SK-N-SH (cell line): ENCODE results near the gene ABCA10. TPM values are rescaled to one million over a fixed set of nuclear protein-coding genes. Genes with fewer than 3 reads are reported as not detected.

Source experiments
- CTCF ChIA-PET: fragments of 300-600, 350-600 bp; formaldehyde crosslinking; extraction: SDS; loops from one replicate; lab custom pipeline; 2021; lab: Yijun Ruan, JAX
- POLR2A ChIA-PET: fragments of 350-600 bp; sonication (Branson Sonifier 250); formaldehyde crosslinking; extraction: SDS; loops from one replicate; lab custom pipeline; 2020; ENCODE audit warnings: antibody characterized with exemption, inconsistent platforms; lab: Yijun Ruan, JAX
- DNase-seq: peaks from one replicate; pipeline ENCODE4 v3.0.0; 2012
- H2AFZ ChIP-seq: fragments of 200-600 bp; sonication (generic); 2 replicates; pipeline ENCODE4 v1.8.1; 2016; ENCODE audit warnings: antibody characterized with exemption, mild to moderate bottlenecking, low read depth
- H3F3A ChIP-seq: fragments of 200-600 bp; sonication (generic); replicated peaks from 2 replicates; pipeline ENCODE3; 2016; ENCODE audit warnings: antibody characterized with exemption, mild to moderate bottlenecking; ENCODE audit not compliant: insufficient read depth
- H3K27ac ChIP-seq, 2 experiments: fragments of 200-500 bp in 1 of 2; fragments of 200-600 bp in 1 of 2; sonication (Bioruptor generic) in 1 of 2; sonication (generic), shearing (Covaris generic) in 1 of 2; 2 replicates each; pipeline versions ENCODE4 v1.5.1 to v1.6.1; 2014 to 2016; ENCODE audit warnings: low read depth in 2 of 2, inconsistent platforms in 1 of 2, low read length in 1 of 2, mild to moderate bottlenecking in 1 of 2, mixed read lengths in 1 of 2
- H3K27me3 ChIP-seq: fragments of 200-600 bp; sonication (generic), shearing (Covaris generic); 2 replicates; pipeline ENCODE4 v1.6.1; 2016; ENCODE audit warnings: mixed run types; ENCODE audit not compliant: insufficient read depth
- H3K36me3 ChIP-seq, 2 experiments: fragments of 200-500 bp in 1 of 2; fragments of 200-600 bp in 1 of 2; sonication (Bioruptor generic) in 1 of 2; sonication (generic) in 1 of 2; replicated peaks in 1 of 2; 2 replicates each; pipeline versions ENCODE3 to v1.5.1; 2014 to 2016; ENCODE audit warnings: low read length in 1 of 2, mild to moderate bottlenecking in 1 of 2; ENCODE audit not compliant: insufficient read depth in 2 of 2, control insufficient read depth in 1 of 2
- H3K4me1 ChIP-seq, 2 experiments: fragments of 200-500 bp in 1 of 2; fragments of 200-600 bp in 1 of 2; sonication (Bioruptor generic) in 1 of 2; sonication (generic), shearing (Covaris generic) in 1 of 2; 2 replicates each; pipeline versions ENCODE4 v1.5.1 to v1.6.1; 2014 to 2016; ENCODE audit warnings: low read depth in 1 of 2, low read length in 1 of 2, mixed run types in 1 of 2; ENCODE audit not compliant: insufficient read depth in 2 of 2, control insufficient read depth in 1 of 2
- H3K4me2 ChIP-seq: fragments of 200-600 bp; sonication (generic), shearing (Covaris generic); 2 replicates; pipeline ENCODE4 v1.6.1; 2017; ENCODE audit warnings: mixed run types
- H3K4me3 ChIP-seq, 2 experiments: fragments of 200-500 bp in 1 of 2; fragments of 200-600 bp in 1 of 2; sonication (Bioruptor generic) in 1 of 2; sonication (generic), shearing (Covaris generic) in 1 of 2; 2 replicates each; pipeline versions ENCODE4 v1.5.1 to v1.8.1; 2014 to 2016; ENCODE audit warnings: low read depth in 2 of 2, inconsistent platforms in 1 of 2, low read length in 1 of 2, mild to moderate bottlenecking in 1 of 2, mixed read lengths in 1 of 2, moderate library complexity in 1 of 2
- H3K79me2 ChIP-seq: fragments of 200-600 bp; sonication (generic); 2 replicates; pipeline ENCODE4 v1.8.1; 2017; ENCODE audit warnings: mild to moderate bottlenecking; ENCODE audit not compliant: insufficient read depth
- H3K9ac ChIP-seq: fragments of 200-600 bp; sonication (generic); 2 replicates; pipeline ENCODE4 v1.6.1; 2017; ENCODE audit warnings: mixed run types
- H3K9me2 ChIP-seq: fragments of 200-600 bp; sonication (generic); 2 replicates; pipeline ENCODE4 v1.6.1; 2017; ENCODE audit warnings: mixed run types
- H3K9me3 ChIP-seq: fragments of 200-600 bp; sonication (generic); 2 replicates; pipeline ENCODE4 v1.6.1; 2017; ENCODE audit warnings: mixed run types, mild to moderate bottlenecking, moderate library complexity
- H4K20me1 ChIP-seq: fragments of 200-600 bp; sonication (generic); 2 replicates; pipeline ENCODE4 v1.6.1; 2017; ENCODE audit warnings: mild to moderate bottlenecking, mixed run types; ENCODE audit not compliant: insufficient read depth
- CHD2 ChIP-seq: fragments of 150-350 bp; IDR thresholded peaks from 2 replicates; pipeline ENCODE4 v1.6.1; 2018; ENCODE audit warnings: low read length; ENCODE audit not compliant: partially characterized antibody
- ELF1 ChIP-seq: IDR thresholded peaks from 2 replicates; pipeline ENCODE4 v1.4.0; 2012
- EP300 ChIP-seq, 2 experiments: IDR thresholded peaks; 2 replicates each; pipeline versions ENCODE4 v1.4.0 to v1.6.1; 2012; ENCODE audit warnings: borderline replicate concordance in 1 of 2, low read depth in 1 of 2, low read length in 1 of 2
- FOSL2 ChIP-seq: IDR thresholded peaks from 2 replicates; pipeline ENCODE4 v1.4.0; 2012; ENCODE audit warnings: low read depth, mild to moderate bottlenecking, moderate library complexity, borderline replicate concordance
- FOXJ3 ChIP-seq: sonication (generic); formaldehyde crosslinking; IDR thresholded peaks from 2 replicates; pipeline ENCODE4 v1.5.1; 2020; ENCODE audit warnings: mild to moderate bottlenecking, missing genetic modification reagents
- FOXM1 ChIP-seq: IDR thresholded peaks from 2 replicates; pipeline ENCODE4 v1.4.0; 2012; ENCODE audit warnings: low read depth, mild to moderate bottlenecking
- GATA2 ChIP-seq: sonication (generic); formaldehyde crosslinking; IDR thresholded peaks from 2 replicates; pipeline ENCODE4 v1.5.0; 2020; ENCODE audit warnings: mild to moderate bottlenecking, missing genetic modification reagents
- NFIC ChIP-seq: IDR thresholded peaks from 2 replicates; pipeline ENCODE4 v1.4.0; 2012; ENCODE audit warnings: borderline replicate concordance
- NRF1 ChIP-seq: IDR thresholded peaks from 2 replicates; pipeline ENCODE4 v1.6.1; 2012; ENCODE audit warnings: low read depth, mild to moderate bottlenecking, low read length
- POLR2AphosphoS5 ChIP-seq: IDR thresholded peaks from 2 replicates; pipeline ENCODE4 v1.6.1; 2012; ENCODE audit warnings: low read depth, low read length
- RFX5 ChIP-seq: IDR thresholded peaks from 2 replicates; pipeline ENCODE4 v1.6.1; 2012; ENCODE audit warnings: mild to moderate bottlenecking, improper control_type of control experiment, low read length
- TEAD4 ChIP-seq: IDR thresholded peaks from 2 replicates; pipeline ENCODE4 v1.4.0; 2012; ENCODE audit warnings: mild to moderate bottlenecking, borderline replicate concordance; ENCODE audit not compliant: insufficient read depth
- WGBS: methylation state at CpG from one replicate; pipeline ENCODE4 v1.1.6; 2017; ENCODE audit warnings: low lambda C conversion rate; 5-methylcytosine and 5-hydroxymethylcytosine counted together
- polyA plus RNA-seq, 3 experiments: library from polyadenylated mRNA; depleted of rRNA; stranded (reverse); fragments of >200 nt; gene quantifications; 2 replicates each; pipeline ENCODE4 v1.2.3, GENCODE V29; 2012
- TF ChIP-seq, protein P1 (sequence below): fragments of 150-350 bp; IDR thresholded peaks from 2 replicates; pipeline ENCODE4 v1.6.1; 2017; ENCODE audit warnings: antibody characterized with exemption, low read length, low read depth, borderline replicate concordance
- TF ChIP-seq, protein P2 (sequence below): IDR thresholded peaks from 2 replicates; pipeline ENCODE4; 2012
- TF ChIP-seq, protein P3 (sequence below): IDR thresholded peaks from 2 replicates; pipeline ENCODE4 v1.4.0; 2012; ENCODE audit warnings: low read depth, borderline replicate concordance
- TF ChIP-seq, protein P4 (sequence below): IDR thresholded peaks from 2 replicates; pipeline ENCODE4 v1.4.0; 2012; ENCODE audit warnings: low read depth, borderline replicate concordance
- TF ChIP-seq, protein P5 (sequence below): fragments of 150-350 bp; IDR thresholded peaks from 2 replicates; pipeline ENCODE4 v1.6.1; 2016; ENCODE audit warnings: mild to moderate bottlenecking, low read depth, low read length

The ABCA10 gene
- polyA plus RNA-seq, 1 of the 3 experiments (the other 2 are of a cell fraction), result 0.07 TPM

DNA sequence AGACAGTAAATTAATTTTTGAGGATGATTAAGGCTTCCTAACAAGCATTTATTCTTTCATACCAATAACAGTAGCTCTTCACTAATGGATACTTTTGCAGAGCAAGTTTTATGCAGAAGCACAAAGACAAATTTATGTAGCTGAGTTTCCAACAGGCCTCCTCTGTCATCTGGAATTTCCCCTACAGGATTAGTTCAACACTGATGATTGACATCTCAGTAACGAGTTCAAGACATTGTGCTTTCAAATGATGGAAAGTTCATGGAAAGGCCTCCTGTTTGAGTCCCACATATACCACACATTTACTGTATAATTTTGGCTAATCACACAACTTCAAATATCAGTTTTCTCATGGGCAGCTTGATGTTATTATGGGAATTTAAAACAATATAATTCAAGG is 40.6 kb downstream of the ABCA10 start:
- Histone ChIP-seq H3K27me3 (no peaks in the 10 kb centered on the region), H3K27ac (no peak overlapping the region), H3K9ac (no peak overlapping the region), H3K4me3 (no peak overlapping the region), H3K36me3 (no peaks in the 10 kb centered on the region), H3K9me2 (no peaks in the 10 kb centered on the region), H3F3A (no peaks in the 10 kb centered on the region), H2AFZ (no peak overlapping the region), H4K20me1 (no peaks in the 10 kb centered on the region), H3K9me3 (no peaks in the 10 kb centered on the region), H3K4me1 (0 out of 4 replicates have a peak, but pooled peaks cover 0 to 3% of the 10 kb centered on the region in 2 experiments), H3K4me2 (no peak overlapping the region), H3K79me2 (no peaks in the 10 kb centered on the region)
- no peak for DNase-seq
- ChIA-PET POLR2A (no interaction called here), CTCF (interaction anchor here (0.8 kb wide), 1 partner anchor 37 kb away, joined by 3 read pairs; no protein-coding TSS in a partner anchor)
- TF ChIP-seq NFIC, result no peak
- no peak for TF ChIP-seq TEAD4
- TF ChIP-seq ELF1, result no peak
- TF ChIP-seq, protein P1, sequence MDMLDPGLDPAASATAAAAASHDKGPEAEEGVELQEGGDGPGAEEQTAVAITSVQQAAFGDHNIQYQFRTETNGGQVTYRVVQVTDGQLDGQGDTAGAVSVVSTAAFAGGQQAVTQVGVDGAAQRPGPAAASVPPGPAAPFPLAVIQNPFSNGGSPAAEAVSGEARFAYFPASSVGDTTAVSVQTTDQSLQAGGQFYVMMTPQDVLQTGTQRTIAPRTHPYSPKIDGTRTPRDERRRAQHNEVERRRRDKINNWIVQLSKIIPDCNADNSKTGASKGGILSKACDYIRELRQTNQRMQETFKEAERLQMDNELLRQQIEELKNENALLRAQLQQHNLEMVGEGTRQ, result no peak
- TF ChIP-seq, protein P2, sequence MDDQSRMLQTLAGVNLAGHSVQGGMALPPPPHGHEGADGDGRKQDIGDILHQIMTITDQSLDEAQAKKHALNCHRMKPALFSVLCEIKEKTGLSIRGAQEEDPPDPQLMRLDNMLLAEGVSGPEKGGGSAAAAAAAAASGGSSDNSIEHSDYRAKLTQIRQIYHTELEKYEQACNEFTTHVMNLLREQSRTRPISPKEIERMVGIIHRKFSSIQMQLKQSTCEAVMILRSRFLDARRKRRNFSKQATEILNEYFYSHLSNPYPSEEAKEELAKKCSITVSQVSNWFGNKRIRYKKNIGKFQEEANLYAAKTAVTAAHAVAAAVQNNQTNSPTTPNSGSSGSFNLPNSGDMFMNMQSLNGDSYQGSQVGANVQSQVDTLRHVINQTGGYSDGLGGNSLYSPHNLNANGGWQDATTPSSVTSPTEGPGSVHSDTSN, result no peak
- TF ChIP-seq RFX5, result no peak
- no peak for TF ChIP-seq EP300 (IDR thresholded peaks at IDR 0.05; ENCODE audit: borderline replicate concordance in 1 of 2, low read depth in 1 of 2, low read length in 1 of 2)
- TF ChIP-seq, protein P3, sequence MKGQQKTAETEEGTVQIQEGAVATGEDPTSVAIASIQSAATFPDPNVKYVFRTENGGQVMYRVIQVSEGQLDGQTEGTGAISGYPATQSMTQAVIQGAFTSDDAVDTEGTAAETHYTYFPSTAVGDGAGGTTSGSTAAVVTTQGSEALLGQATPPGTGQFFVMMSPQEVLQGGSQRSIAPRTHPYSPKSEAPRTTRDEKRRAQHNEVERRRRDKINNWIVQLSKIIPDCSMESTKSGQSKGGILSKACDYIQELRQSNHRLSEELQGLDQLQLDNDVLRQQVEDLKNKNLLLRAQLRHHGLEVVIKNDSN, result no peak
- TF ChIP-seq CHD2, result no peak
- TF ChIP-seq, protein P4, sequence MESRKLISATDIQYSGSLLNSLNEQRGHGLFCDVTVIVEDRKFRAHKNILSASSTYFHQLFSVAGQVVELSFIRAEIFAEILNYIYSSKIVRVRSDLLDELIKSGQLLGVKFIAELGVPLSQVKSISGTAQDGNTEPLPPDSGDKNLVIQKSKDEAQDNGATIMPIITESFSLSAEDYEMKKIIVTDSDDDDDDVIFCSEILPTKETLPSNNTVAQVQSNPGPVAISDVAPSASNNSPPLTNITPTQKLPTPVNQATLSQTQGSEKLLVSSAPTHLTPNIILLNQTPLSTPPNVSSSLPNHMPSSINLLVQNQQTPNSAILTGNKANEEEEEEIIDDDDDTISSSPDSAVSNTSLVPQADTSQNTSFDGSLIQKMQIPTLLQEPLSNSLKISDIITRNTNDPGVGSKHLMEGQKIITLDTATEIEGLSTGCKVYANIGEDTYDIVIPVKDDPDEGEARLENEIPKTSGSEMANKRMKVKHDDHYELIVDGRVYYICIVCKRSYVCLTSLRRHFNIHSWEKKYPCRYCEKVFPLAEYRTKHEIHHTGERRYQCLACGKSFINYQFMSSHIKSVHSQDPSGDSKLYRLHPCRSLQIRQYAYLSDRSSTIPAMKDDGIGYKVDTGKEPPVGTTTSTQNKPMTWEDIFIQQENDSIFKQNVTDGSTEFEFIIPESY, result no peak
- no peak for TF ChIP-seq FOXJ3
- no peak for TF ChIP-seq FOSL2
- TF ChIP-seq FOXM1, result no peak
- no peak for TF ChIP-seq POLR2AphosphoS5
- TF ChIP-seq NRF1, result no peak
- TF ChIP-seq GATA2 (CRISPR knock-in tag), result no peak
- TF ChIP-seq, protein P5, sequence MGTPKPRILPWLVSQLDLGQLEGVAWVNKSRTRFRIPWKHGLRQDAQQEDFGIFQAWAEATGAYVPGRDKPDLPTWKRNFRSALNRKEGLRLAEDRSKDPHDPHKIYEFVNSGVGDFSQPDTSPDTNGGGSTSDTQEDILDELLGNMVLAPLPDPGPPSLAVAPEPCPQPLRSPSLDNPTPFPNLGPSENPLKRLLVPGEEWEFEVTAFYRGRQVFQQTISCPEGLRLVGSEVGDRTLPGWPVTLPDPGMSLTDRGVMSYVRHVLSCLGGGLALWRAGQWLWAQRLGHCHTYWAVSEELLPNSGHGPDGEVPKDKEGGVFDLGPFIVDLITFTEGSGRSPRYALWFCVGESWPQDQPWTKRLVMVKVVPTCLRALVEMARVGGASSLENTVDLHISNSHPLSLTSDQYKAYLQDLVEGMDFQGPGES, result no peak
- 21% methylated on average over 1 of the region's 1 CpG for WGBS
